Ovary (tissue), 3 donors: ENCODE measurements around the gene STAC2.

ENCODE experiments used
- CTCF ChIP-seq, 3 donors: fragments of 450-650 bp in 2 of 3; fragments of 200-600 bp in 1 of 3; IDR thresholded peaks; one replicate each; pipeline versions ENCODE4 v1.5.1 to v1.8.0; 2016 to 2022; ENCODE audit warnings: antibody characterized with exemption in 3 of 3, mild to moderate bottlenecking in 1 of 3
- EP300 ChIP-seq: sonication (generic); formaldehyde crosslinking; IDR thresholded peaks from one replicate; pipeline ENCODE4 v1.6.1; 2017; ENCODE audit warnings: antibody characterized with exemption
- POLR2A ChIP-seq: fragments of 450-650 bp; IDR thresholded peaks from one replicate; pipeline ENCODE4 v1.6.1; 2017; ENCODE audit warnings: antibody characterized with exemption, mild to moderate bottlenecking, moderate library complexity
- donor health status: DM: no; HTN: no; CAD: no.

GRCh38 chr17:39175695-39176093 is 50.1 kb downstream of the STAC2 start:
- no peak for TF ChIP-seq POLR2A
- TF ChIP-seq CTCF (IDR thresholded peaks at IDR 0.05), result no peak
- TF ChIP-seq EP300, result no peak
